SK-N-MC (cell line): Measurements from ENCODE around the gene ELN.

ENCODE experiments used
- EZH2 ChIP-seq: fragments of 200-600 bp; sonication (generic); IDR thresholded peaks from one replicate; pipeline ENCODE4 v1.6.1; 2017; ENCODE audit warnings: antibody characterized with exemption
- POLR2AphosphoS5 ChIP-seq: IDR thresholded peaks from 2 replicates; pipeline ENCODE4 v1.6.1; 2012; ENCODE audit warnings: mild to moderate bottlenecking, low read depth, low read length, borderline replicate concordance

DNA sequence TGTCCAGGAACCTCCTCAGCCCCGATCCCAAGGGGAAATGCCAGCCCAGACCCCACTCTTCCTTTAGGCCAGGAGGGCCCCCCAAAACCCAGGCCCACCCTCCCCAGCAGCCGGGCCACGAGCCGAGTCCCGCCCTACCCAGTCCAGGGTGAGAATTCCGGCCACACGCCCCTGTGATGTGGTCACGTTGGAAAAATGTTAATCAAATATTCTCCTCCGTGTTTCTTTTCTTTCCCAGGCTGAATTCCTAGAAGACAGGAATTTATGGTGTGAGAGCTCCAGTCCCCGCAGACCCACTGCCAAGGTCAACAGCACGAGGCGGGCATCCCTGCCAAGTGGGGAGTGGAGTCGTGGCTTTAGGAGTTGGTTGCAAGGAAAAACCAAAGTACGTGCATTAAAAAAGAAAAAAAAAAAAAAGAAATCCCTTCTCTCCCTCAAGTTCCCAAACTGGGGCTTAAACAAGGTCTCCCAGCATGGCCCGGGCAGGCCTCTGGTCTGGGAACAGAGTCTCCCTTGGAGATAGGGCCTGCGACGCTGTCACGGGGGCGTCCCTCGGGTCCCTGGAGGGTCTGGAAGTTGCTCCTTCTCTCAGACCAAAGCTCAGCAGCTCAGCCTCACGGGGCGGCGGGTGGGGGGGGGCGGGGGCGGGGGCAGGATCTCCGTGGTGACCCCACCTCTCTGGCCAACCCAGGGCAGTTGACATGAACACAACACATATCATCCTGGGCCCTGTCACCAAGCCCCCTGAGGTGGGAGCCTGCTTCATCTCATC is 28.1 kb upstream of the ELN start:
- TF ChIP-seq POLR2AphosphoS5 = no peak
- TF ChIP-seq EZH2 = no peak
